ENCODE results near the gene GJA4. TPM values are rescaled to one million over a fixed set of nuclear protein-coding genes. Genes with fewer than 3 reads are reported as not detected.

The GJA4 gene
- total RNA-seq, 1 experiment from 2014 or later: not detected

DNA sequence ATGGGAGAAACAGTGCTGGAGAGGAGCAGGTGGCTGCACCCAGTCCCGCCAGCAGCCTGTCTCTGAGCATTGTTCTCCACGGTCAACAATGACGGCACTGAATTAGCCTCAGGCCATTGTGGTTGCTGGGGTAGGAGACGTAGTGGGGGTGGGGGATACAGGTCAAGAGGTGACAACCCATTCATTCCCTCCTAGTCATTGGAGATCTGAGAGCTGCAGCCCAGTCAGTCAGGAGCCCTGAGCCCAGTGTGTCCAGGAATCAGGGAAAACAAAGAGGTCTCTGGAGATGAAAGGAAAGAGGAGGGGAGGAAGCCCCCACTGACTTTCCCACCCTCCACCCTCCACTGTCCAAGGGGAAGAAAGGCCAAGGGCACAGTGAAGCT, 51.4 kb downstream of the GJA4 start:
- no peak overlapping the region for H3K27ac ChIP-seq (ENCODE audit: low read depth, low read length)
- no peak for DNase-seq (ENCODE audit: low read depth, low spot score)
- no peak overlapping the region for H2AFZ ChIP-seq (ENCODE audit: low read depth, low read length, poor library complexity, severe bottlenecking)
- no peaks in the 10 kb centered on the region for H3K9me3 ChIP-seq (ENCODE audit: control insufficient read depth in 1 of 2, insufficient read depth in 1 of 2, low read depth in 1 of 2, low read length in 2 of 2)
- H3K9me2 ChIP-seq (ENCODE audit: insufficient read depth): no peaks in the 10 kb centered on the region
- H3K9ac ChIP-seq (ENCODE audit: low read length): no peak overlapping the region
- no peaks in the 10 kb centered on the region for H3K27me3 ChIP-seq (ENCODE audit: insufficient read depth, low read length)
- no peaks in the 10 kb centered on the region for H3K36me3 ChIP-seq (ENCODE audit: control insufficient read depth in 1 of 2, insufficient read depth in 2 of 2, low read length in 2 of 2)
- no peak overlapping the region for H3K4me3 ChIP-seq (replicated peaks in 1 of 2; ENCODE audit: low read depth in 1 of 2, low read length in 2 of 2)
- H4K20me1 ChIP-seq (ENCODE audit: insufficient read depth): no peaks in the 10 kb centered on the region
- no TSS peak for BruUV-seq (replicated peaks)
- ChIA-PET RAD21 (ENCODE audit: low non-redundant PET in 1 of 2, low total read pairs in 2 of 2, uncharacterized antibody in 2 of 2, unreplicated experiment in 2 of 2) (no interaction called here), CTCF (interaction anchor here (1.0 kb wide), 1 partner anchor 8 kb away, joined by 3 read pairs; no protein-coding TSS in a partner anchor), POLR2A (no interaction called here)
- no peaks in the 10 kb centered on the region for H3K79me2 ChIP-seq (ENCODE audit: insufficient read depth, low read length)
- TF ChIP-seq FOSL1 (IDR thresholded peaks at IDR 0.05; ENCODE audit: low read depth) (no peak), SIN3A (IDR thresholded peaks at IDR 0.05; ENCODE audit: low read depth) (no peak), RAD21 (IDR thresholded peaks at IDR 0.05; ENCODE audit: low read depth) (no peak), EGR1 (IDR thresholded peaks at IDR 0.05; ENCODE audit: low read depth) (no peak), POLR2A (IDR thresholded peaks at IDR 0.05; ENCODE audit: borderline replicate concordance, extremely low read depth, insufficient read depth, insufficient read length) (no peak), CTCF (IDR thresholded peaks at IDR 0.05 in 2 of 3, conservative IDR thresholded peaks at IDR 0.05 in 1 of 3; ENCODE audit: borderline replicate concordance in 1 of 3, insufficient read depth in 1 of 3, low read depth in 2 of 3, low read length in 2 of 3) (no peak), CEBPB (IDR thresholded peaks at IDR 0.05; ENCODE audit: low read depth) (no peak), POLR2AphosphoS5 (IDR thresholded peaks at IDR 0.05; ENCODE audit: low read depth, low read length) (no peak), MAX (IDR thresholded peaks at IDR 0.05) (no peak), ZFX (IDR thresholded peaks at IDR 0.05) (no peak), EZH2phosphoT487 (IDR thresholded peaks at IDR 0.05; ENCODE audit: borderline replicate concordance) (no peak), JUND (IDR thresholded peaks at IDR 0.05) (no peak), ELF1 (IDR thresholded peaks at IDR 0.05; ENCODE audit: borderline replicate concordance, low read depth) (no peak)
- TF ChIP-seq, protein P1, sequence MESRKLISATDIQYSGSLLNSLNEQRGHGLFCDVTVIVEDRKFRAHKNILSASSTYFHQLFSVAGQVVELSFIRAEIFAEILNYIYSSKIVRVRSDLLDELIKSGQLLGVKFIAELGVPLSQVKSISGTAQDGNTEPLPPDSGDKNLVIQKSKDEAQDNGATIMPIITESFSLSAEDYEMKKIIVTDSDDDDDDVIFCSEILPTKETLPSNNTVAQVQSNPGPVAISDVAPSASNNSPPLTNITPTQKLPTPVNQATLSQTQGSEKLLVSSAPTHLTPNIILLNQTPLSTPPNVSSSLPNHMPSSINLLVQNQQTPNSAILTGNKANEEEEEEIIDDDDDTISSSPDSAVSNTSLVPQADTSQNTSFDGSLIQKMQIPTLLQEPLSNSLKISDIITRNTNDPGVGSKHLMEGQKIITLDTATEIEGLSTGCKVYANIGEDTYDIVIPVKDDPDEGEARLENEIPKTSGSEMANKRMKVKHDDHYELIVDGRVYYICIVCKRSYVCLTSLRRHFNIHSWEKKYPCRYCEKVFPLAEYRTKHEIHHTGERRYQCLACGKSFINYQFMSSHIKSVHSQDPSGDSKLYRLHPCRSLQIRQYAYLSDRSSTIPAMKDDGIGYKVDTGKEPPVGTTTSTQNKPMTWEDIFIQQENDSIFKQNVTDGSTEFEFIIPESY (IDR thresholded peaks at IDR 0.05; ENCODE audit: extremely low read depth, insufficient replicate concordance, low read length): no peak
- TF ChIP-seq, protein P2, sequence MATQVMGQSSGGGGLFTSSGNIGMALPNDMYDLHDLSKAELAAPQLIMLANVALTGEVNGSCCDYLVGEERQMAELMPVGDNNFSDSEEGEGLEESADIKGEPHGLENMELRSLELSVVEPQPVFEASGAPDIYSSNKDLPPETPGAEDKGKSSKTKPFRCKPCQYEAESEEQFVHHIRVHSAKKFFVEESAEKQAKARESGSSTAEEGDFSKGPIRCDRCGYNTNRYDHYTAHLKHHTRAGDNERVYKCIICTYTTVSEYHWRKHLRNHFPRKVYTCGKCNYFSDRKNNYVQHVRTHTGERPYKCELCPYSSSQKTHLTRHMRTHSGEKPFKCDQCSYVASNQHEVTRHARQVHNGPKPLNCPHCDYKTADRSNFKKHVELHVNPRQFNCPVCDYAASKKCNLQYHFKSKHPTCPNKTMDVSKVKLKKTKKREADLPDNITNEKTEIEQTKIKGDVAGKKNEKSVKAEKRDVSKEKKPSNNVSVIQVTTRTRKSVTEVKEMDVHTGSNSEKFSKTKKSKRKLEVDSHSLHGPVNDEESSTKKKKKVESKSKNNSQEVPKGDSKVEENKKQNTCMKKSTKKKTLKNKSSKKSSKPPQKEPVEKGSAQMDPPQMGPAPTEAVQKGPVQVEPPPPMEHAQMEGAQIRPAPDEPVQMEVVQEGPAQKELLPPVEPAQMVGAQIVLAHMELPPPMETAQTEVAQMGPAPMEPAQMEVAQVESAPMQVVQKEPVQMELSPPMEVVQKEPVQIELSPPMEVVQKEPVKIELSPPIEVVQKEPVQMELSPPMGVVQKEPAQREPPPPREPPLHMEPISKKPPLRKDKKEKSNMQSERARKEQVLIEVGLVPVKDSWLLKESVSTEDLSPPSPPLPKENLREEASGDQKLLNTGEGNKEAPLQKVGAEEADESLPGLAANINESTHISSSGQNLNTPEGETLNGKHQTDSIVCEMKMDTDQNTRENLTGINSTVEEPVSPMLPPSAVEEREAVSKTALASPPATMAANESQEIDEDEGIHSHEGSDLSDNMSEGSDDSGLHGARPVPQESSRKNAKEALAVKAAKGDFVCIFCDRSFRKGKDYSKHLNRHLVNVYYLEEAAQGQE (IDR thresholded peaks at IDR 0.05; ENCODE audit: low read depth): no peak
- ATAC-seq: no peak
- no peak overlapping the region for H3K4me2 ChIP-seq (ENCODE audit: low read length)
- no peaks in the 10 kb centered on the region for H3K4me1 ChIP-seq (ENCODE audit: control insufficient read depth in 1 of 2, insufficient read depth in 2 of 2, low read length in 2 of 2)
- intact Hi-C loops (cut with micrococcal nuclease): no loop called here
